NOMO-1 treated with DMSO at 0.1 percent for 48 hours (cell line): Measurements from ENCODE around the gene PROM2.
A peak's percentile ranks its signal among the peaks of the same experiment; 100 is the strongest.
"Not testable (repeated sequence)": the region's sequence is repeated elsewhere in the genome, so short reads cannot be mapped to it uniquely, and the experiment has no call there.

ENCODE experiments used
- DNase-seq: peaks from one replicate; lab custom pipeline; 2025; ENCODE audit not compliant: unreplicated experiment; lab: John Stamatoyannopoulos, UW

The PROM2 gene, protein sequence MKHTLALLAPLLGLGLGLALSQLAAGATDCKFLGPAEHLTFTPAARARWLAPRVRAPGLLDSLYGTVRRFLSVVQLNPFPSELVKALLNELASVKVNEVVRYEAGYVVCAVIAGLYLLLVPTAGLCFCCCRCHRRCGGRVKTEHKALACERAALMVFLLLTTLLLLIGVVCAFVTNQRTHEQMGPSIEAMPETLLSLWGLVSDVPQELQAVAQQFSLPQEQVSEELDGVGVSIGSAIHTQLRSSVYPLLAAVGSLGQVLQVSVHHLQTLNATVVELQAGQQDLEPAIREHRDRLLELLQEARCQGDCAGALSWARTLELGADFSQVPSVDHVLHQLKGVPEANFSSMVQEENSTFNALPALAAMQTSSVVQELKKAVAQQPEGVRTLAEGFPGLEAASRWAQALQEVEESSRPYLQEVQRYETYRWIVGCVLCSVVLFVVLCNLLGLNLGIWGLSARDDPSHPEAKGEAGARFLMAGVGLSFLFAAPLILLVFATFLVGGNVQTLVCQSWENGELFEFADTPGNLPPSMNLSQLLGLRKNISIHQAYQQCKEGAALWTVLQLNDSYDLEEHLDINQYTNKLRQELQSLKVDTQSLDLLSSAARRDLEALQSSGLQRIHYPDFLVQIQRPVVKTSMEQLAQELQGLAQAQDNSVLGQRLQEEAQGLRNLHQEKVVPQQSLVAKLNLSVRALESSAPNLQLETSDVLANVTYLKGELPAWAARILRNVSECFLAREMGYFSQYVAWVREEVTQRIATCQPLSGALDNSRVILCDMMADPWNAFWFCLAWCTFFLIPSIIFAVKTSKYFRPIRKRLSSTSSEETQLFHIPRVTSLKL

DNA sequence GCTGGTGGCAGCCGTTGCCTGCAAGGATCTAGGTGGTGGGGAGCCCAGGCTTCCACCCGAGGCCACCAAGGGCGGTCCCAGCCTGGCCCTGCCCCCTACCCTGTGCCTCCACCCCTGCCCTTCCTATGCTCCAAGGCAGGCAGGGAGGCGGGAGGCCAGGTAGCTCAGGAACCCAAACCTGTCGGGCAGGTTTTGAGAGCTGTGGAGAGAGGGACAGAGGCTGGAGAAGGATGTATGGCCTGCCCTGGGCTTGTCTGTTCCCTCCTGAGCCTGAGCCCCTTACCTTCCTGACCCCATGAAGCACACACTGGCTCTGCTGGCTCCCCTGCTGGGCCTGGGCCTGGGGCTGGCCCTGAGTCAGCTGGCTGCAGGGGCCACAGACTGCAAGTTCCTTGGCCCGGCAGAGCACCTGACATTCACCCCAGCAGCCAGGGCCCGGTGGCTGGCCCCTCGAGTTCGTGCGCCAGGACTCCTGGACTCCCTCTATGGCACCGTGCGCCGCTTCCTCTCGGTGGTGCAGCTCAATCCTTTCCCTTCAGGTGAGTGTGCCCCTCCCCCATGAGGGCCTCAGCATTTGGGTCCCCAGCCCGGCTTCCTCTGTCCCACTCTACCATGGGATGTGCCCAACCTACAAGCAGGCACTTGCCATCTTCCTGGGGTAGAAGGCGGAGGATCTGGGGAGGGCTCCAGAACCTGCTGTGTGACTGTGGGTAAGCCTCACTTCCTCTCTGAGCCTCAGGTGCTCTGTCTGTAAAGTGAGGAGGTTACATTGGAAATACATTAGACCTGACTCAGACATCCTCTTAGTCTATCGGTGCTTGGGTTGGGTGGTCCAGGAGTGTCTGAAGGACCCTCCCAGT, at the start of gene PROM2:
Gene PROM2 (plus strand): TSS at position 159 of the 860 bp plus-strand sequence. CDS start 137 bp downstream, at position 296.
- DNase-seq = no peak

DNA sequence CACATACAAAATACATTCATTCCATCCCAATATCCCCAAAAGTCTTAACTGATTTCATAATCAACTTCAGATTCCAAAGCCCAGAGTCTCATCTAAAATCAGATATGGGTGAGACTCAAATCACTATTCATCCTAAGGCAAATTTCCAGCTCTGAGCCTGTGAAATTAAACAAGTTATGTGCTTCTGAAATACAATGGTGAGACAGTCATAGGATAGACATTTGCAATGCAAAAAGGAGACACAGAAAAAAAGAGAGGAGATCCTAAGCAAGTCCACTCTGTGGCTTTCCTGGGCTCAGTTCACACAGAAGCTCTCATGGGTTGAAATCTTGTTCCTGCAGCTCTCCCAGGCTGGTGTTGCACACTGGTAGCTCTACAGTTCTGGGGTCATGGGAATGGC, 48.6 kb upstream of the PROM2 start:
- no peak for DNase-seq

DNA sequence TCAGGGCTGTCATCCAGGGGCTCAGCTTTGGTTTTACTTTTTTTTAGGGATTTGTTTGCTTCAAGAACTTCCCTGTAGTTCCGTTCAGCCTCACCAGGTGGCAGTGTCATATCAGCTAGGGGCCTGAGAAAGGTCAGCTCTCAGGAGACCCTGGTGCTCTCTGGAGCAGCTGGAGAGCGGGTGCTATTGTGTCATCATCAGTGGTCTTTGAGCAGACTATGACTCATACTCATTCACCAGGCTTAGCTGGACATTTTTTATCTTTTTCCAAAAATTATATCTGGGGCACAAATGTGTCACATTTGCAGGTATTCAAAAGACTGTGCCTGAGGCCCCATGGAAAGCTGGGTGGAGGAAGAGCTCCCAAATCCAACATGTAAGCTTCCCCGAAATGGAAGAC, 42.5 kb upstream of the PROM2 start:
- peak; percentile 14 for DNase-seq

DNA sequence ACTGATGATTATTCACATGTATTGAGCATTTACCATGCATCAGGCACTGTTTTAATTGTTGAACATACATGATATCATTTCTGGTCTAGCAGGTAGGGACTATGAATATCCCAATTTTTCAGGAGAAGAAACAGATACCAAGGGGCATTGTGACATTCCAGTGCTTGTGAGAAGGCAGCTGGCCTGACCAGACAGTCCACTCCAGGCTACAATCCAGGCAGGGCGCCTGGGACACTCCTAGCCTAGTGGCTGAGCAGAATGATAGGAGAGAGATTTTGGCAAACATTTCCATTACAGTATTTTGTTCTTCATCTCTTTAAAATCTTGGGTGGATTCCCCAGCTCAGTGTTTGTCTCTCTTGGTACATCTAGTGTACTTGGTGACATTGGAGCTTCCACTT, 42.0 kb upstream of the PROM2 start:
- DNase-seq = no peak

DNA sequence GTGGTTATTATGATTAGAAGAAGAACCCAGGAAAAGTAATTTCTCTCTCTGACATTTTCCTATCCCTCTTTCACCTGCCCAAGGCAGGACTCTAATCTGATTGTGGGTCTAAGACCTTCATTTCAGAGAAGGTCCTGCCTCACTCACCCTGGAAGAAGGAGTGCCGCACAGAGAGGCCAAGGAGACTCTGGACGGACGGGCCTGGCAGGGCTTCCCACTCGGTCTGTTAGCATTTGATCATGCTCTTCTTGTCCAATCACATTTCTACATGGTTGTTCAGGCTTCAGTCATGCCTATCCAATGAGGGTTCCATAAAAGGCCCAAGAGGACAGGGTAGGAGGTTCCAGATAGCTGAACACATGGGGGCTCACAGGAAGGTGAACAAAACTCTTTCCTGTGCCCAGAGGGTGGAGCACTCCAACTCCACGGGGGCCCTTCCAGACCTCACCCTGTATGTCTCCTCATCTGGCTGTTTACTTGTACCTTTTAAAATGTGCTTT, 39.9 kb upstream of the PROM2 start:
- no peak for DNase-seq

DNA sequence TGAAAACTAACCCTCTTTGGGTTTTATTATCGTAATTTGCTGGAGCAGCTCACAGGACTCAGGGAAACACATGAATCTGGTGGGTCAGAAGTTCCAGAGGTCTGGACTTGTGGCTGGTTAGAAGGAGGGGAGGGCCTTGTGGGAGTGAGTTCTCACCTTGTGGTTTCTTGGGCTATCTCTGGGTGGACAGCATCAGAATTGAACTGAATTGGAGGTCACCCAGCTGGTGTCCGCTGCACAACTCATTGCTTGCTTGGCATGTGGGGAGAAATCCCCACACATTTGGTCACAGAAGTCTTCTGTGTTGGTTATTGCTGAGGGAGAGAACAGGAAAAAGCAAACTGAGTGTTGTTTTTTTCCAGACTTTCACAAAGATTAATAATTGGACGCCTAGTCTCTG, 39.4 kb upstream of the PROM2 start:
- no peak for DNase-seq

DNA sequence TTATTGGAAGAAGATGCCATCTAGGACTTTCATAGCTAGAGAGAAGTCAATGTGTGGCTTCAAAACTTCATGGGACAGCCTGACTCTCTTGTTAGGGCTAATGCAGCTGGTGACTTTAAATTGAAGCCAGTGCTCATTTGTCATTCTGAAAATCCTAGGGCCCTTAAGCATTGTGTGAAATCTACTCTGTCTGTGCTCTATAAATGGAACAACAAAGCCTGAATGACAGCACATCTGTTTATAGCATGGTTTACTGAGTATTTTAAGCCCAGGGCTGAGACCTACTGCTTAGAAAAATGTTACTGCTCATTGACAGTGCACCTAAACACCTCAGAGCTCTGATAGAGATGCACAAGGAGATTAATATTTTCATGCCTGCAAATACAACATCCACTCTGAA, 36.1 kb upstream of the PROM2 start:
- DNase-seq = no peak

DNA sequence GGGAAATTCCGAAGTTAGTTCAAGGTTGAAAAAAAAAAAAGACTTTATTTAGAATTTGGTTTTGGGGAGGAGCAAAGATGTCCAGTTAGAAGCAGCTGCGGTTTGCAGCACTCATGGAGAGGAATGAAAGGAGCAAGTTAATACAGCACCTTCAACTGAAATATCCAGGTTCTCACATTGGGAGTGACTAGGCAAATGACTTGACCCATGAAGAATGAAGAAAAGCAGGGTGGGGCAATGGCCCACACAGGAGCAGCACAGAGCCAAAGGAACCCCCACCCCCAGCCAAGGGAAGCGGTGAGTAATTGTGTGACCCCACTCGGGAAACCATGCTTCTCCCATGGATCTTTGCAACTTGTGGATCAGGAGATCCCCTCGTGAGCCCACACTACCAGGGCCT, 34.2 kb upstream of the PROM2 start:
- no peak for DNase-seq

DNA sequence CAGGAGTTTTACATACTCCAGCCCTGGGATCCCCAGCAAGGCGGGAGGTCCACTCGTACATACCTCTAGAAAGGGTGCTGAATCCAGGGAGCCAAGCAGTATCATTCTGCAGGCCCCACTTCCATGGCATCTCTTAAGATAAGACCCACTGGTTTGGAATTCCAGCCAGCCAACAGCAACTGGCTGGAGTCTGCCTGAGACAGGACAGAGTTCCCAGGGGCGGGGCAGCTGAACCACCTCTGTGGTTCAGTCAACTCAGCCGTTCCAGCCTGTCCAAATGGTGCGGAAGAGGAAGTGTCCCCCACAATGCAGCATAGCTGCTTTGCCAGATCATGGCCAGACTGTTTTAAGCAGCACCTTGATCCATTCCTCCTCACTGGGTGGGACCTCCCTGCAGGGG, 33.7 kb upstream of the PROM2 start:
- DNase-seq = no peak

DNA sequence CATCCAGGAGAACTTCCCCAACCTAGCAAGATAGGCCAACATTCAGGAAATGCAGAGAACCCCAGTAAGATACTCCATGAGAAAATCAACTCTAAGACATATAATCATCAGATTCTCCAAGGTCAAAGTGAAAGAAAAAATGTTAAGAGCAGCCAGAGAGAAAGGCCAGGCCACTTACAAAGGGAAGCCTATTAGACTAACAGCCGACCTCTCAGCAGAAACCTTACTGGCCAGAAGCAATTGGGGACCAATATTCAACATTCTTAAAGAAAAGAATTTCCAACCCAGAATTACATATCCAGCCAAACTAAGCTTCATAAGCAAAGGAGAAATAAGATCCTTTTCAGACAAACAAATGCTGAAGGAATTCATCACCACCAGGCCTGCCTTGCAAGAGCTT, 32.2 kb upstream of the PROM2 start:
- not testable (repeated sequence) for DNase-seq

DNA sequence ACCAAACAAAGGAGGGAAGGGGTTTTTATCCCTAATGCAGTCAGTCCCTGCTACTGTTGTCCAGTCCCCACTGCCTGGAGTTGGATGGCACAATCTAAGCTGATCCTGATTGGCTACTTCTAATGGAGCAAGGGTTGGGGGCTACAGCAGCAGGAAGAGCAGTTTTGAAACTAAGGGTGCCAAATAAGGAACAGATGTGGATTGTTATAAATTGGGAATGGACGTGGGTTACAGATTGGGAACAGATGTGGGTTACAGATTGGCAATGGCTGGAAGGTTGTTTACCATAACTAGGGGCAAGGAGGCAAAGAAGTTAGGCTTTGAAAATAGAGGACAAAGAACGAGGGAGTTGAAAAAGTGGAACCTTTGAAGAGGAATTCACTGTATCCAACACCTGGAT, 16.0 kb upstream of the PROM2 start:
- no peak for DNase-seq

DNA sequence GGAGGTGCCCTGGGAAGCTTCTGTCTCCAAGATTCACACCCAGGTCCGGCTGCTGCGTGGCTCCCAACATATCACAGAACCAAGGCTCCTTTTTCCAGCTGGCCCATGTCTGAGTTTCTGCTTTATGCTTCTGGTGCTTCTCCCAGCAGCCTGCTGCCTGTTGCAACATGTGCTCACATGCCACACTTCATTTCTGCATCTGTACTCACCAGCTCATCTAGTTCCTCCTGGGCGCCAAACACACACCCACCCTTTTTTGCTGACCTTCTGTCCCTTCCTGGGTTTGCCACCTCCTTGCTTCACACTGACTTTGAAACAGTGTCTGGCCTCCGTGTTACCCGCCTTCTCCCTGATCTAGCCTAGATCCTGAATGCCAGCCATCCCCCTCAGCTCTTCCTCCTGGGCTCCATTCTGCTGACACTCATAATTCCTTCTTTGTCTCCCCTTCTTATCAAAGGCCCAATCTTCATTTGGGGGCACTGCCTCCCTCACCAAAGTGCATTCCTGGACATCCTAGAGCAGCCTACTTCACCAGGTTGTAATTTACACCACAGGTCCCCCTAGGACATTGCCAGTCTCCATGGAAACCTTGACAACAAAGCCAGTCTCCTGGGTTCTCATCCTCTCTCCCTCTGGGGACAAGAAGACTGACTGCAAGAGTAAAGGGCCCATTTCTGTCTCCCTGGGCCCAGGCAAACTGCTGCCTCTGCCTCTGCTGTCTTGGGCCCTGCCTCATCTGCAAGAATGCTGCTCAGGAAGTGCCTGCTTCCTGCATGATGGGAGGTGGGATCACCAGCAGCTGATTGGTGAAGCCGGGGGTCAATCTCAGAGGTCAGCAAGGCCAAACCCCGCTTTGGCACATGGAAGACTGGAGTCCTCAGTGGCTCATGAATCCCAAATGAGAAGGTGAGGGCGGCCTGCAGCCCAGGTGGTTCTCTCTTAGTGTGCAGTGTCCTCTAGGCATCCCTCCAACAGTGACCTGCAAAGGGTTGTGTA, 13.9 kb upstream of the PROM2 start:
- DNase-seq = peak; percentile 32

DNA sequence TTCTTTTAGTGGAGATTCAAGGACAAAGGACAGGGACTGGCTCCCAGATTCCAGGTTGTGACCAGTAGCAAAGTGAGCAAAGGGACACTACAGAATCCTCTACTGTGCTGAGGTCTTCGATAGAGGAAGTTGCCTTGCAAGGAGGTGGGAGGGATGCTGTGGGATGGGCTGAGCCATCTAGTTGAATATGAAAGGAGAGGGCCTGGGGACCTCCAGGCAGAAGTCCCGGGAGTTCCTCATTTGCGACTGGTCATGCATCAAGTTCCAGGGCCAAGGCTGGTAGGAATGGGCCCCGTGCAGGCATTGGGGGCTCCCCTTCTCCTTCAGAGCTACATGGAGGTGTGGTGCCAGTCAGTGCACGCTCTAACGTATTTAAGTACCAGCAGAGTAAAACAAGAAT, 12.6 kb upstream of the PROM2 start:
- DNase-seq = no peak

DNA sequence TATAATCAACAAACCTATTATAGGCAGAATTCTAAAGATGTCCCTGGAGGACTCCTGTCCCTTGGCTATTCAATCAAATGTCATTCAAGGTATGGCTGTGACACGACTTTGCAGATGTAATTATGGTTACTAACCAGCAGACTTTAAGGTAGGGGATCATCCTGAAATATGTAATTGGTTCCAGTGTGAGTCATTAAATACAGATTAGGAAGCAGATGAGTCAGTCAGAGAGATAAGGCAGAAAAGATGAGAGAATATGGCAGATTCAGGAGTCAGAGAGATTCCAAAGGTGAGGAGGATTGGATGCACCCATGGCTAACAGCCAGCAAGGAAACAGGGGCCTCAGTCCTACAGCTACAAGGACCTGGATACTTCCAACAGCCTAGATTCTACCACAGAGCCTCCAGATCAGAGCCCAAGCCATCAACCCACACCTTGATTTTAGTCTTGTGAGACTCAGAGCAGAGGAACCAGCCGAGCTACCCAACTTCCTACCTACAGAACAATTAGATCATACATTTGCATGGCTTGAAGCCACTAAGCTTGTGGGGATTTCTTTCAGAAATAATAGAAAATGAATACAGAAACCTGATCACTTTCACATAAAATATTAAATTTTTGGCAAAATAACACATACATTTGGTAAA, 11.2 kb upstream of the PROM2 start:
- no peak for DNase-seq

DNA sequence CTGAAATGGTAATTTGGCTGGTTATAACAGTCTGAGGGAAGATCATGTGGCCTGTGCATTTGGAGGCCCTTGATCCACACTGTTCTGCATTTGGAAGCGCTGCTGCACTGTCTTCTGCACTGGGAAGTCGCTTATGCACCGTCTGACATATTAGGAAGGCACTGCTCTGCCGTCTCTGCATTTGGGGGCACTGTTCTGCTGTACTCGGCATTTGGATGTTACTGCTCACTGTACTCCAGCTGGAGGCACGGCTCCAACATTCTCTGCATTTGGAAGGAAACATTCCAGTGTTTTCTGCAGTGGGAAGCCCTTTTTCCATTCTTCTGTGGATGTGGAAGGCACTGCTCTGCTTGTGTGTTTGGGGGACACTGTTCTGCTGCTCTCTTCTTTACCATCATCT, 9.6 kb upstream of the PROM2 start:
- DNase-seq = no peak

DNA sequence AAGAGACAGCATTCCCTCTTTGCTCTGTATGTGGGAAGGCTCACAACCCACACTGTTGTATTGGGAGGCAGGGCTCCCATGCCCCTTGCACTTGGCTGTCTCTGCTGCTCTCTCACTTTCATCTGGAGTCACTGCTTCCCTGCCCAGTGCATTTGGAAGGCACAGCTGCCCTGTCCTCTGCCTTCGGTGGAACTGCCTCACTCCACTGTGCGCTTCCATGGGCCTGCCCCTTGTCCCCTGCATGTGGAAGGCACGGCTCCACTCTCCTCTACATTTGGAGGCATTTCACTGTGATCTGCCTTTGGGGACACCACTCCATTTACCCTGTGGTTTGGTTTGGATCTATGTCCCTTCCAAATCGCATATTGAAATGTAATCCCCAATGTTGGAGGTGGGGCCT, 9.1 kb upstream of the PROM2 start:
- no peak for DNase-seq

DNA sequence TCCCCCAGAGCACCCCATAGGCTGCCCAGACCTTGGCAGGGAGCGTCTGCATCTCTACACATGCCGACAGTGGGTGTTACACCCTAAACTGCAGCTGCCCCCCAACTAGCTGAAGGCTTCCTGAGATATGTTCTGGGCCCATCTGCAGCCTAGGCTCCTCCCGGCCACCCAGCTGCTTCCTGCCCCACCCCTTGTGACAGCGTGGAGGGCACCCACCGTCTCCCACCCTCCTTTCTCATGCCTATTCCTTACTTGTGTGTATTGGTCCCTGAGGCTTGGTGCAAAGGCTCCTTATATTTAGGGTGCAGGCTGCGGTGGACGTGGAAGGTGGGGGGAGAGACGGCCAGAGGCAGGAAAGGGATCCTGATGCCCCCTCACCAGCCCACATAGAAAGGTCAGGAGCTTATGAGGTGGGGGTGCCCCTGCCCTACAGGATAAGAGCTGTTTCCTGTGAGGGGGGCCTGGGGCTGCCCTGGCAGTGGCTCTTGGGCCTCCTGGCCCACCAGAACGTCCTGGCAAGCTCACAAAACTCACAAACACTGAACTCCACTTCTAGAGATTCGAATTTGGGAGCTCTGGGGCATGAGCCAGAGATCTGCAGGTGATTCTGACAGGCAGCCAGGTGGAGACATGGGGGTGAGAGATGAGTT, 7.3 kb upstream of the PROM2 start:
- DNase-seq = no peak

DNA sequence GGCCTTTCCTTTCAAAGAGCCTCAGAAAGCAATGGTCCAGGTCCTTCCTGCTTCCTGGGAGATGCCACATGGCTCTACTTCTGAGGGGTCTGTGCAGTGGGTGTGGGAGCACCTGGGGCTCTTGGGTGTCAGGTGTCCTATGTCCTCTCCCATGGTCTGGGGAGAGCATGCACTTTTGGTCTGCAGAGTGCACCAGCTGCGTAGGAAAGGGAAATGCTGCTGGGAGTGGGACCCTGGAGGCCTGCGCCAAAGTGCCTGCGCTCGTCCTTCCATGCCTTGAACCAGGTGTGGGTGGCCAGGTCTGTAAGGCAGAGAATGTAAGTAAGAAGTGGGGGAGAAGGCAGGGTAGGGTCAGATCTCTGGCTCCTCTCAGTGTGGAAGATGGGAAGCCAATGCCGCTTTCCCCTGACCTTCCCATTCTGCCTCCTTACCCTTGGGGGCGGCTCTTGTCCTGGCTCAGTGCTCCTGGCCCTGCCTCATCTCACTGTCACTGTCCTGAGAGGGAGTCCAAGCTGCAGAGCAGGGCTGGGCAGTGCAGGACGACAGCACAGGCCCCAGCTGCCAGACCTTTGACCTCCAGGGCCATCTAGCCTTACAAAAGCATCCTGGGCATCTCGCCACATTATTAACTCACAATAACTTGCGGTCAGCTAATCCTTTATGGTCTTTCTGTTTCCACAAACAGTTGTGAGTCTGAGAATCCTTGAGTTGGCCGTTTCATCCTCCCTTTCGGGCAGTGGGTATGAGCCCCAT, 6.6 kb upstream of the PROM2 start:
- DNase-seq = no peak
